GM19324 (cell line): ENCODE results near the gene SDHAF4.
"Not testable (repeated sequence)": the region's sequence is repeated elsewhere in the genome, so short reads cannot be mapped to it uniquely, and the experiment has no call there.

ENCODE experiments used
- ATAC-seq: cut with Tn5 transposase; IDR thresholded peaks from one replicate; pipeline ENCODE4 v1.9.1; 2021; ENCODE audit warnings: mild to moderate bottlenecking, moderate library complexity; ENCODE audit not compliant: unreplicated experiment, low FRiP score

The SDHAF4 gene

GRCh38 chr6:70566751-70567382 lies at the start of gene SDHAF4:
TSS of gene SDHAF4 (plus strand) at chr6:70566930. CDS start at chr6:70566941, 11 bp downstream.
- ATAC-seq = peak; percentile 100

DNA sequence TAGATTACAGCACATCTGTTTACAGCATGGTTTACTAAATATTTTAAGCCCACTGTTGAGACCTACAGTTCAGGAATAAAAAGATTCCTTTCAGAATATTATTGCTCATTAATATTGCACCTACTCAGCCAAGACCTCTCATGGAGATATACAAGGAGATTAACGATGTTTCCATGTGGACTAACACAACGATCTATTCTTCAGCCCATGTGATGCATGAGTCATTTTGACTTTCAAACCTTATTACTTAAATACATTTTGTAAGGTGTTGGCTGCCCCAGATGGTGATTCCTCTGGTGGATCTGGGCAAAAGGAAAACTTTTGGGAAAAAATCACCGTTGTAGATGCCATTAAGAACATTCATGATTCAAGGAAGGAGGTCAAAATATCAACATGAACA lies 48.0 kb upstream of the SDHAF4 start:
- ATAC-seq = no peak

DNA sequence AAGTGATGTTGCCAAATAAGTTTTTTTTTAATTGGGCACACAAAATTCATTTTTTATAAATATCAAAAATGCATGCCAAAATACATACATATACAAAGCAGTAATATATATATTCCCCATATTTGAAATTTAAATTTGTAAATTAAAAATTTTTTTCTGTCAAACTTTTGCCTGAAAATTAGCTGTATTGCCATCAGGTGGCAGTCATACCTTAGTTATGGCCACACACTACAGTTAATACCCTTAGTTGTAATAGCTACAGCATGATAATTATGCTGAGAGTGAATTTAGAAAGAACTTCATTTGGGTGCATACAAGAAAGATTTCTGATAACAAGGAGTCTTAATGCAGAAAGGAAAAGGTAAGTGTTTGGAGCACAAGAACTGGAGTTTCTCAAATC lies 46.2 kb upstream of the SDHAF4 start:
- no peak for ATAC-seq

DNA sequence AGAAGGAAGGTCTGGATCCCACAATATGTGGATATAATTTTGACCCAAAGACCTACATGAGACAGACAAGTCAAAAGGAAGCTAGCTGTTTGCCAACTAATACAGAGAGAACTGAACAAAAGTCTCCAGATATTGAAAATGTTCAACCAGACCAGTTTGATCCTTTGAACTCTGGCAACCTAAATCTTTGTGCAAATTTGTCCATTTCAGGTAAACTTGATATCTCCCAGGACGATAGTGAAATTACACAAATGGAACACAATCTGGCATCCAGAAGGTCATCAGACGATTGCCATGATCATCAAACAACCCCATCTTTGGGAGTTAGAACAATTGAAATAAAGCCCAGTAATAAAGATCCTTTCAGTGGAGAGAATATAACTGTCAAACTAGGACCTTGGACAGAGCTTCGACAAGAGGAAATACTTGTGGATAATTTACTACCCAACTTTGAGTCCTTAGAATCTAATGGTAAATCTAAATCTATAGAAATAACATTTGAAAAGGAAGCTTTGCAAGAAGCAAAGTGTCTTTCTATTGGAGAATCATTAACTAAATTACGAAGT lies 41.9 kb upstream of the SDHAF4 start:
- ATAC-seq = no peak

DNA sequence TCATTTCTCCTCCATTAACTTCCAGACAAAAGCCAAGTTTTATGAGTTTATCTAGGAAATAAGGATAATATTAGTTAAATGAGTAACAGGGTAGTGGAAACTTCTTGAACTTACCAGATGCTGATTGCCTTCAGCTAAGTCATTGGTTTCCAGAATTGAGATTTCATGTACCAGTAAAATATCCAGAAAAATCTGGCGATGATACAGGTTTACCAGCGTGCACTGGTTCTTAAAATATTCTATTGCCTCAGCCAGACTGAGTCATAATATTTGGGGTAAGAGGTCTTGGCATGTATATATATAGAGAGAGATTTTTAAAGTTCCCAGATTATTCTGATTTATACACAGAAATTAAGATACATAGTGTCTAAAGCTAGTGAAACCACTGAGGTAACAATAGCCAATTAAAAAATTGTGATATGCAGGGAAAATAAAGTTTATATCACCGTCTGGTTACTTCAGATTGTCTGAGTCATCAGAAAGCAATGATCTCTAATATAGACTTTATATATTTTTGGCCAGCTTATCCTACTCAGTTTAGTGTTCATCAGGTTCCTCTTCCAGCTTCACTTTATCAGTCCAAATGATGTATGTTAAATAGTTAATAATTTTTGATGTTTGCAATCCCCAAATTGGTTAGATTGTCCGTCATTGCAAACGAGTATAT lies 39.5 kb upstream of the SDHAF4 start:
- no peak for ATAC-seq

DNA sequence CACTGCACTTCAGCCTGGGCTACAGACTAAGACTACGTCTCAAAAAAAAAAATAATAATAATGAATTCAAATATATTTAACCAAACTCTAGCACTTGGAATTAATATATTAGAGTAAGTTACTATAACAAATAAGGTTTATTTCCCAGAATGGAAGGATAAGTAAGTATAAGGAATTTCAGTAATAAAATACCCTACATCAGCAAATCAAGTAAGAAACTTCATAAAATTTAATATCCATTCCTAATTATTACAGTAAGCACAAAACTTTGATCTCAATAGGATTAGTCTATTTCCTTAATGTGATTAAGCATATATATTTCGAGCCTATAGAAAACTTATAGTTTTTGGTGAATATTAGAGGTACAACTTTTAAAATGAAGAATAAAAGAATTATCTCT lies 36.7 kb upstream of the SDHAF4 start:
- no peak for ATAC-seq

DNA sequence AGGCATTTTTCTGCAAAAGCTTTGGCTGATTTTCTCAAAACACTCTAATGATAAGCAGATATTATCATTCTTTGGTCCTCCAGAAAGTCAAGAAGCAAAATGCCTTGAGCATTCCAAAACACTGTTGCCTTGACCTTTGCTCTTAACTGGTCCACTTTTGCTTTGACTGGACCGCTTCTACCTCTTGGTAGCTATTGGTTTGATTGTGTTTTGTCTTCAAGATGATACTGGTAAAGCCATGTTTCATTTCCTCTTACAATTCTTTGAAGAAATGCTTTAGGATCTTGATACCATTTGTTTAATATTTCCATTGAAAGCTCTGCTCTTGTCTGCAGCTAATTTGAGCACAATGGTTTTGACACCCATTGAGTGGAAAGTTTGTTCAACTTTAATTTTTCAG lies 35.6 kb upstream of the SDHAF4 start:
- no peak for ATAC-seq

DNA sequence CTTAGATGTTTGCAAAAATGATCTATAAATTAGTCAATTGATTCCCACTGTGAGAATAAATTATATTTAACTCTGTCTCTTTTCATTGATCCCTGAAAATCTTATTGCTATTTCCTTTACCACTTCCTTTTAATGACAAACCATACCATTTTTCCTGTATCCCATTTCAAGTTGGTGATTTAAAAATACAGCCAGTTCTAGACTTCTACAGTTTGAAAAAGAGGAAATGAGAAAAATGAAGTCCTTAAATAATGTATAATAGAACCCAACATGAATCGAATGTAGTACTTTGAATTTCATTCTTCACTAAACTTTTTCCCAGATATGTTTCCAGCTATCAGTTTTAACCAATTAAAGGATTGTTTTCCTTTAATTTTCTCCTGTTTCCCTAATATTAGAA lies 29.5 kb upstream of the SDHAF4 start:
- ATAC-seq = no peak

DNA sequence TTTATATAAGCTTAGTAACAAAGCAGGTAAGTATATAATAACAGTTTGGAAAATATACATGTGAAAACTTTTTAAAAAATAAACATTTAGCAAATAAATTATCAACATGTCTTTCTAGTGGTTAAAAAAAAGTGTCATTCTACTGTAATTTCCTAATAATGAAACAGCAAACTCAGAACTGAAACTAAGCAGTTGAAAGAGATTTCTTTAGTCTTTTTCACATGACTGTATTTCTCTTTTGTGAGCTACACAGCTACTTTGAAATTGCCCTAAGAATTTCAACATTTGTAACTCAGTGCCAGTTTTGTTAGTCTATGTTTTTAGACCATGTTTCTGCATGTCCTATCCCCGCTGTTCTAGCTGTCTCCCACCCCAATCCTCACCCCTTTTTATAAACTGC lies 28.4 kb upstream of the SDHAF4 start:
- no peak for ATAC-seq

- ATAC-seq = no peak
Measured at GRCh38 chr6:70547313-70547712, 19.4 kb upstream of the SDHAF4 start.

- no peak for ATAC-seq
Measured at GRCh38 chr6:70547905-70548304, 18.8 kb upstream of the SDHAF4 start.

DNA sequence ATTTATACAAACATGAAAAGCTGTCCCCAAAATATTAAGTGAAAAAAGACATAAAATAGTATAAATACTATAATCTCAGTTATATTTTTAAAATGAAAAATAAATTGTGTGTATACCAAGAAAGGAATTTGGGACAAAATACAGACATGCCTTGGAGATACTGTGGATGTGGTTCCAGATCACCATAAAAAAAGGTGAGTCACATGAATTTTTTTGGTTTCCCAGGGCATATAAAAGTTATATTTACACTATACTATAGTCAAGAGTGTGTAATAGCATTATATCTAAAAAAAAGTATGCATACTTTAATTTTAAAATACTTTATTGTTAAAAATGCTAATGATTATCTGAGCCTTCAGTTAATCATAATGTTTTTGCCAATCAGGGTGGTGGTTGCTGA lies 17.4 kb upstream of the SDHAF4 start:
- no peak for ATAC-seq

GRCh38 chr6:70551566-70551965 lies 15.2 kb upstream of the SDHAF4 start:
- ATAC-seq = no peak

DNA sequence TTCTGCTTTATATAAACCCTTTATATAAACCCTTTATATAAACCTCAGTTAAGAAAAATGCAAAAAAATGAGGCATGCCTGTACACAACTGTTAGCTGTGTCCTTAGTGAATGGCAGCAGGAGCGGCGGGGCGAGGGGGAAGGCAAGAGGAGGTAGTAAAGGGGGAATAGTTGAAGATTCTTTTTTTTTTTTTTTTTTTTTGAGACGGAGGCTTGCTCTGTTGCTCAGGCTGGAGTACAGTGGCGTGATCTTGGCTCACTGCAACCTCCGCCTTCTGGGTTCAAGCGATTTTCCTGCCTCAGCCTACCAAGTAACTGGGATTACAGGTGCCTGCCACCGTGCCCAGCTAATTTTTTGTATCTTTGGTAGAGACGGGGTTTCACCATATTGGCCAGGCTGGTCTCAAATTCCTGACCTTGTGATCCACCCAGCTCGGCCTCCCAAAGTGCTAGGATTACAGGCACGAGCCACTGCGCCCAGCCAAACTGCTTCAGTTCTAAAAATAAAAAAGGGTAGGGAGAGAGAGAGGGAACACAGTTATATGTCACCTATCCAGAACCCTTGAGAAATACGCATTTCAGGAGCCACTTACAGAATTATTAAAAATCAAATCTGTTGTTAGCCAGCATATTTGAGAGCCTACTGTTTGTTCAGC lies 14.3 kb upstream of the SDHAF4 start:
- not testable (repeated sequence) for ATAC-seq

DNA sequence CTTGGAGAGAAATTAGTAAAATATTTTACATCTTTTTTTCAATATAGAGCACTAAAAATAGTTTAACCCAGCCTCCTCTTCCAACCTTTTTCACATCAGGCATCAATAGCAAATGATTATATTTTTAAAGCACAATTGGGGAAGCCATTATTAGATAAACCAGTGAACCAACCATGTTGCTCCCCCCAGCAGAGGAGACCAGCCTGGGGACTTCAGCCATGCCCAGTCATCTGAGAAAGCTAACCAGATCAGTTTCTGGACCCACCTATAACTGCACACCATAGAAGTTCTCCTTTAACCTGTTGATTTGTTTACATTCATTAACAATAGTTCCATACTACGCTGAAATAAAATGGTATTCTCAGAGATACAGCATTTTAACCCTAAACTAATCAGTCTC lies 13.8 kb upstream of the SDHAF4 start:
- ATAC-seq = no peak

DNA sequence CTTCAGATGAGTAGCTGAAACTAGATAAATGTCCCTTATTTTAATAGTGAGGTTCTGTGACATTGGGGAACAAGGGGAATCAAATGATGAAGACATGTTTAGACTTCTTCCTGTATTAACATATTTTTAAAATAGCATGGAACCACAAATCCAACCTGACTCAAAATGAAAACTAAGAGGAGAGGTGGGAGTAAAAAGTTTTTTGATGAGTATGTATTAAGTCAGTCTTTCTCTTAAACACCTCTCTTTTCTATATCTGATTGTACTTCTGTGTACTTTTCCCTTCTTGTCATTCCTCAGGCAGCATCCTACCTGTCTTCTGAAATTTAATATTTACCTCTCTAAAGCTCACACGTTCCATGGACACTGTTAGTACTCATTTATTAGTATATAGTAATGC lies 8.7 kb upstream of the SDHAF4 start:
- no peak for ATAC-seq

DNA sequence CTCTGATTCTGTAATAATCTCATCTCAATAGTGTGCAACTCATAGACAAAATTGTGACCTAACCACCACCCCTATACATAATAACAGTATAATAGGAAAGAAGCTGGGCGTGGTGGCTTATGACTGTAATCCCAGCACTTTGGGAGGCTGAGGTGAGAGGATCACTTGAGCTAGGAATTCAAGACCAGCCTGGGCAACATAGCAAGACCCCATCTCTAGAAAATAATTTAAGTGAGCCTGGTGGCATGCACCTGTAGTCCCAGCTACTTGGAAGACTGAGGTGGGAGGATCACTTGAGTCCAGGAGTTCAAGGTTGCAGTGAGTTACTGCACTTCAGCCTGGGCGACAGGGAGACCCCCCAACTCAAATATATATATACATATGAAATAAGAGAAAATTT lies 4.3 kb upstream of the SDHAF4 start:
- not testable (repeated sequence) for ATAC-seq

DNA sequence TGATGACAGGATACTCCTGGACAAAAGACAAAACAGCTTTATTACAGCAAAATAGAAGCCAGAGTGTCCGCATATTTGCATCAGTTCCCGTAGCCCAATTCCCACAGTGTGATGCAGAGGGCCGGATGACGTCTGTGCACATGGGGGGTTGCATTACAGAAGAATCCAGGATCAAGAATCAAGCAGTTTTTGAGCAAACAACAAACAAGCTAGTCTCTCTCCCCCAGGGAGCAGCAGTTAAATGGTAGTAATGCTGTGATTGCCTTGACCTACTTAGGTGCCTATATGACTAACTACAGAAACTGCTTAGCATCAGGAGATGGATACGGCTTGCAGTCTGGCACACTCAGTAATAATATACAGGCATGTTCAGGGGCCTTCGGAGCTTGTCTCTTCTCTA lies 3.2 kb upstream of the SDHAF4 start:
- no peak for ATAC-seq

GRCh38 chr6:70574643-70575042 lies 7.9 kb downstream of the SDHAF4 start:
- no peak for ATAC-seq

DNA sequence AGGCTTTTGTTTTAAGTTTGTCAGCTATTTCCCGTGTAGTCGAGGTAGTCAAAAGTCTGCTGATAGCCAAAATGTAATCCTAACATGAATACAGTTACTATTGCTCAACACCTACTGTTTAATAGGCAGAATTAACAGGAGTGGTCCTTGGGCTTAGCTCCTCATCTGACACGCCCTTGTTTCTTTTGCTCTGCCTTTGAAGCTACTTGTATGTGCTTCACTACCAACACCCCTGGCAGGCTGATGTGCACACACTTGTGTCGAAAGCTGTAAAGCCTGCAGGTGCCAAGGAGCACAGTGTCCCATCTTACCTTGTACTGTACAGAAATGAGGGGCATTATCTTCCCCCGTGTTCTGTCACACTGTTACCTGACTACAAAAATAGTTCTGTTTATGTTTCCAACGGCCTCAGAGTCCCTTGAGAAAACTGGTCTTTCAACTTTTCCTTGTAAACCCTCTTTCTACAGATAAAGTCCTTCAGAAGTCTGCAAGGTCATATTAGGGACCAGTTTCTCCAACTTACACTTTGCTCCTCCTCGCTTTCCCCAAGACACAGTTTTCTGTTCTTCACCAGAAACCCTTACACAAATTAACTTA lies 9.3 kb downstream of the SDHAF4 start:
- no peak for ATAC-seq

GRCh38 chr6:70586114-70586513 lies 19.4 kb downstream of the SDHAF4 start:
- ATAC-seq = peak; percentile 97
